Renal cortex interstitium (tissue), 11 donors: ENCODE results near the gene CROCC2. TPM values are rescaled to one million over a fixed set of nuclear protein-coding genes. Genes with fewer than 3 reads are reported as not detected.

ENCODE experiments used
- DNase-seq, 11 donors: peaks; one replicate each; pipeline ENCODE4 v3.0.0-alpha.2; 2013; ENCODE audit warnings: low read depth in 9 of 11, low spot score in 4 of 11; ENCODE audit errors: extremely low read depth in 1 of 11
- polyA plus RNA-seq, 3 donors: library from polyadenylated mRNA; unstranded; fragments of 120-200 nt; gene quantifications; one replicate each; pipeline ENCODE4 v1.2.1, GENCODE V29; 2013; ENCODE audit not compliant: insufficient read length in 3 of 3

CROCC2 gene
- polyA plus RNA-seq, 3 donors = 0.05 to 0.07 (median 0.06) TPM

DNA sequence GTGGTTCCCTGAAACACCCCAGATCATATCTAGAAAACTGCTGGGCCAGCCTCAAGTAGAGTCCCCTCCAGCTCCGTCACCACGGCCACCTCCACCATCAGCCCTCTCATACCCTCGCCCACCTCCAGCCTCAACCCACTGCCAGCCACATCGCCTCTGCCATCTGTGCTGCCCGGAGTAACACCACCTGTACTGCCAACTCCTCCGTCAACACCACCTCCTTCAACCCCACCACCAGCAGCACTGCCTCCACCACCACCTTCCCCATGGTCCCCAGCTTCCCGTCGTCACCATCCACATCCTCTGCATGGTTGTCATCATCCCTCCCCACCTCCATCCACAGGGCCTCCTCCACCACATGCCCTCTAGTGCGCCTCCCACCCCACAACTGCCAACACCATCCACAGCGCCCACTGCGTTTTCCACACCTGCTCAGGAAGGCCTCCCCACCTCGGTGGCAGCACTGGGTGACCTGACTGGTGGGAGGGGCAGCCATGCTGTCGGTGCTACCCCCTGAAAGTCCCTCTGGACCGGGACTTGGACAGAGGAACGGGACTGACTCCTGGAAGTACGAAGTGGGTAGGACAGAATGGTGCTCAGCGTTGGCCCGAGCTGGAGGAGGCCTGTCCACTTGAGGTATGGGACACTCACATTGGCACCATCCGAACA lies 93.9 kb downstream of the CROCC2 start:
- no peak for DNase-seq

DNA sequence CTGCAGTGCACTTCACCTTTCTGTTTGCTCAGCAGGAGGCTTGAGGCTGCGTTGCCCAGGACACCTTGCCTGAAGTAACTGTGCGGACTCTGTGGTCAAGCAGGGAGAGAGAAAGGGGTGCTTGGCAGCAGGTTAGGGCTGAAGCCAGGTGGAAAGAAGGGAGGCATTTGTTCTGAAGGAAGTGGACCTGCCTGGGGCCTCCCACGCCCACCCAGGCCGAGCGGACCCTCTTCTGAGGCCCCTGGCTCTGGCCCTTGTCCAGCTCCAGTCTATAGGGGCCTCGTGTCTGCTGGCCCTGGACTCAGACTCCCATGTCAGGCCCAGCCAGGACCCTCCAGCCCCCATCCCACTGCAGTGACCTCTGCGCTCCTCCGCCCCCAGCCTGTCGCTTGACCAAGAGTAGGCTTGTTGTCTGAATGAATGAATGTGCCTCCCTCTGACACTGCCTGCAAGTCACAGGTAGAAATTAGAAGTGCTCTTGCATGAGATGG lies 94.7 kb downstream of the CROCC2 start:
- no peak for DNase-seq

- no peak for DNase-seq
Measured at GRCh38 chr2:241001413-241002274, 95.5 kb downstream of the CROCC2 start.

GRCh38 chr2:241002275-241003046 lies 96.3 kb downstream of the CROCC2 start:
- DNase-seq = no peak

DNA sequence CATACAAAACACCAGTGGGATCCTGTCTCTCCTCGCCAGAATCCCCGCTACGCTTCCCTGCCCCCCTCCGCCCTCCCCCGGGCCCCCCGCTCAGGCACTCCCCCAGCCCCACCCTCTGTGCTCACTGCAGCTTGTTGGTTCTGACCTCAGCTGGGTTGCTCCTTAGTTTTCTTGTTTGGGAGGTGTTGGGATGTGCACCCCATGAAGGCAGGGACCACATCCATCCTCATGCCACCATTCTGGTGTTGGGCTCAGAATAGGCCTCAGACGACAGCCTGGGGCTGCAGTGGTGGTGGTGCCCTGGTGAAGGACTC lies 96.9 kb downstream of the CROCC2 start:
- DNase-seq = no peak

- no peak for DNase-seq
Measured at GRCh38 chr2:241003369-241003768, 97.2 kb downstream of the CROCC2 start.

DNA sequence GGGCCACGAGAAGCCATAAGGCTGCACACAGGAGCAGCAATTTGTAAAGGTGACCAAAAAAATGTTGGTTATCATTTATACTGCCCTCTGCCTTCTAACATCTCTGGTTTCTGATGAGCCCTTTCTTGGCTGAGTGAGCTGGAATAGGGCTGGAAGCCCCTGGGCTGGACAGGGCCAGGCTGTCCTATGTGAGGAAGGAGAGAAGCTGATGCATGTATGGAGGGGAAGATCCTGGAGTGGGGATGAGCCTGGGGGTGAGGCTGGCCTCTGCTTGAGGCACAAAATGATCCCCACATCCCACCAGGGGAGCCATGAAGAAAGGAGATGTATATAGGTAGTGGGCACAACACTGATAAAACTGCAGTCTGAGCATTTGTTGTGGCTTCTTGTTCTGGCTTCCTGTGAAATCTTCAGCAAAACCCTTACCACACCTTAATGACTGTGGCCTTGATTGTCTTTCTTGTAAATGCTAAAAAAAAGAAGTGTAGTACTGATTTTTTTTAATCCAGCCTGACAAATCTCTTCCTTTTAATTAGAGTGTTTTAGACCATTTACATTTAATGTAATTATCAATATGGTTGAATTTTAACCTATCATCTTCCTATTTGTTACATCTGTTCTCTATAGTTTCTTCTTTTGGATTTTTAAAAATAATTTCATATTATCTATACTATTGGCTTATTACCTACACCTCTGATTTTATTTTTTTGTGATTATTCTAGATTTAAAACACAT lies 97.9 kb downstream of the CROCC2 start:
- no peak for DNase-seq

DNA sequence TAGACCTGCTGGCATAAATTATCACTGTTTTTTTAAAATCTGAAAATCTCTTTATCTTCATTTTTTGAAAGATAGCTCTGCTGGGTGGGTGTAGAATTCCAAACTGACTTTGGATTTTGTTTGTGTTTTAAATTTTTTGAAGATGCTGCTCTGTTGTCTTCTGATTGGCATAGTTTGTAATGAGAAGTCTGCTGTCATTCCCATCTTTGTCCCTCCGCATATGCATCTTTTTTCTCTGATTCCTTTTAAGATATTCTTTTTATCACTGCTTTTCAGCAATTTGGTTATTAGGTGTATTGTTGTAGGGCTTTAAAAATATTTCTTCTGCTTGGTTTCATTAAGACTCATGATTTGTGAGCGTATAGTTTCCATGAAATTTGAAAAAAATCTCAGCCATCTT lies 99.4 kb downstream of the CROCC2 start:
- no peak for DNase-seq

GRCh38 chr2:241006412-241006811 lies 100.3 kb downstream of the CROCC2 start:
- no peak for DNase-seq

- DNase-seq = no peak
Measured at GRCh38 chr2:241007111-241007510, 101.0 kb downstream of the CROCC2 start.

DNA sequence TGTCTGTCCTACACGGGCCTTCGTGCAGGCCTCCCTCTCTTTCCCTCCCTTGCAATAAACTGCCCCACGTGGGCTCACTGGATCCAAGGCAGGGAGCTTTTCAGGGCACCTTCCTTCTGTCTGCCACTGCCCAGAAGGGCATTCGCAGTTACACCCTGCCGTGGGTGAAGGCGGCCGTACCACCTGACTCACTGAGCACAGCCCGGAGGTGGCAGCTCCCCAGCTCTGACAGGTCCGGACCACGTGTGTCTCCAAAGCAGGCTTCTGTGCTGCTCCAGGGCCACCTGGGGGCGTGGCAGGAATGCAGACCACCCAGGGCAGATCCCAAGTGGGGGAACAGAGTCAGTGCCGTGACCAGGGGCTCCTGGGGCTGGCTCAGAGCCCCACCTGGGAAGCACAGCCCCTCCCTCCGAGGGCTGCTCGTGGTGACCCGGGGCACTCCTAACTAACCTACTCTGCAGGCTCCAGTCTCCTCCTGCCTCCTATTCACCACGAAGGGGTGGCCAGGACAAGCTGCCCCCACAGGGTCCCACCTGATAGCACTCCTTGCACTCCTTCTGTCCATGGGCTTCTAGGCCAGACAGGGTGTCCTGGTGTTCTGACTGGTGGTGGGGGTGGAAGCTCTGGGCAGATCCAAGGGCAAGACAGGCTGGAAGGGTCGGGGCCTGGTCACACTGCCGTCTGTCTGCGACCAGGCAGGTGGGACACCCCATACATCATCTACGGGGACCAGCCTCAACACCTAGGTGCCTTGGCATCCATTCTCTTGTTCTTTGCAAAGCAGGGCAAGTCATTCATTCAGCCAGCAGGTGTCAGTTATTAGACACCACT lies 102.0 kb downstream of the CROCC2 start:
- no peak for DNase-seq

DNA sequence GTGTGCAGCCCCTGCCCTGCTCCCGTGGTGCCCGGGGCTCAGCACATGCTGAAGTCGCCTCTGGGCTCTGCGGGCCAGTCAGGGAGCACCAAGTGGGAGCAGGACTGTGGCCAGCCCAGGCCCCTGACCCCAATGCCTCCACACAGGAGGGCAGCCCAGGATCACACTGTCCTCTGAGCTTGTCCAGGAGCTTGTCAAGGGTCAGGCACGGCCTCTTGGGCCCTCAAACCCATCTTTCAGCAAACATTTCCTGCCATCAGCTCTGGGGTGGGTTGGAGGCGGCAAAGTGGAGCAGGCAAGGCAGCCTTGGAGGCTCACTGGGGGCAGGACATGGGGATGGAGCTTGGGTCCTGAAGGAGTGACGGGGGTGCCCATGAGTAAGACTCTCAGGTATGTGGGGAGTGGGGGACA lies 102.6 kb downstream of the CROCC2 start:
- DNase-seq = no peak

DNA sequence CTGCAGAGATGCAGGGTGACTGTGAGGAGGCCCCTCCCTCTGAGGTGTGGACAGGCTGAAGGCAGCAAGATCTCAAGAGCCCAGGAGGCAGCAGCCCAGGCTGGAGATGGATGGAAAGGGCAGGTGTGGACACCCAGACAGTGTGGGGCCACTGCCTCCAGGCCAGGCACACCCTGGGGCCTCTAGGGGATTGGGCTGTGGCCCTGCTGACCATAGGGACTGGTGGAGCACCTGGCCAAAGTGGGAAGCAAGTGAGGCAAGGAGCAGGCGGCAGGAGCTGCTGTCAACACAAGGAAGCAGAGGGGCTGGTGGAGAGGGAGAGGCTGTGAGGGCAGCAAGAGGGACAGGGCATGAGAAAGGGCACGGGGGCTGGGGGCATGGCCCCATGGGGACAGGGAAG lies 103.1 kb downstream of the CROCC2 start:
- no peak for DNase-seq

DNA sequence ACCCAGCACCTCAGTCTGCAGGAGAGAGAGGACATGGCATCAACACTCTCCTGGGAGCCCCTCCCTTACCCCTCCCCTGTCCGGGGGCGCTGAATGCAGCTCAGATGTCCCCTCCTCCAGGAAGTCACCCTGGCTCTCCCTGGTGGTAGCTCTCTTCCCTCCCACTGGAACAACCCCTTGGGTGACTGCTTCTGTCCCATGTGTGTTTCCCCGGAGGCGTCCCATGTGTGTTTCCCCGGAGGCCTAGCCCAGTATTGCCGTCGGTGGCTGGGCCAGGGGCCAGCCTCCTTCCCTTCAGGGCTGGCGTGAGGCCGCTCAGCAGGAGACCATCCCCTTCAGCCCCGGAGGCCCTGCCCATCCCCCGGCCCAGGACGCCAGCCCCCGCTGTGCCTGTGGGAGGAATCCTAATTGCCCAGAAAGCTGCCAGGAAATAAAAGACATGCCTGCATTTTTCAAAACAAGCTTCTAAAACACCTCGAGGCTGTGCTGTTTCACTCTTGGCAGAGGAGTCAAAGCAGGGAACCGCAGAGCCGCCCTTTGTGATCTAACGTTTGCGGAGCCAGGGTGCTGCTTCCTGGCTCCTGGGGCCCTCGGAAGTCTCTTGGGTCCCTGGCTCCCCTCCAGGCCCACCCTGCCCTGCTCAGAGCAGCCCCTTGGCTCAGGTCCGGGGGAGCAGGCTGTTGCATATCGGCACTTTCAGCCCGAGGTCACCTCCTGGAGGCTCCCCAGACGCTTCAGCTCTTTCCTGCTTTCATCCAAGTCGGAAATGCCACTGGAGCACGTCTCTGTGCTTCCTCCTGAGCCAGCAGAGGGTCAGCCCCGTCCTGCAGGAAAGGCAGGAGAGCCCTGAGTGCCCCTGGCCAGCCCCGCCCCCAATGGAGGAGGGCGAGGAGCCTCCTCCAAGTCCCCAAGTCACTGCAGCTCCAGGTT lies 103.7 kb downstream of the CROCC2 start:
- DNase-seq = peak in 6 of 11 donors; percentile 43 to 59 (median 50)

DNA sequence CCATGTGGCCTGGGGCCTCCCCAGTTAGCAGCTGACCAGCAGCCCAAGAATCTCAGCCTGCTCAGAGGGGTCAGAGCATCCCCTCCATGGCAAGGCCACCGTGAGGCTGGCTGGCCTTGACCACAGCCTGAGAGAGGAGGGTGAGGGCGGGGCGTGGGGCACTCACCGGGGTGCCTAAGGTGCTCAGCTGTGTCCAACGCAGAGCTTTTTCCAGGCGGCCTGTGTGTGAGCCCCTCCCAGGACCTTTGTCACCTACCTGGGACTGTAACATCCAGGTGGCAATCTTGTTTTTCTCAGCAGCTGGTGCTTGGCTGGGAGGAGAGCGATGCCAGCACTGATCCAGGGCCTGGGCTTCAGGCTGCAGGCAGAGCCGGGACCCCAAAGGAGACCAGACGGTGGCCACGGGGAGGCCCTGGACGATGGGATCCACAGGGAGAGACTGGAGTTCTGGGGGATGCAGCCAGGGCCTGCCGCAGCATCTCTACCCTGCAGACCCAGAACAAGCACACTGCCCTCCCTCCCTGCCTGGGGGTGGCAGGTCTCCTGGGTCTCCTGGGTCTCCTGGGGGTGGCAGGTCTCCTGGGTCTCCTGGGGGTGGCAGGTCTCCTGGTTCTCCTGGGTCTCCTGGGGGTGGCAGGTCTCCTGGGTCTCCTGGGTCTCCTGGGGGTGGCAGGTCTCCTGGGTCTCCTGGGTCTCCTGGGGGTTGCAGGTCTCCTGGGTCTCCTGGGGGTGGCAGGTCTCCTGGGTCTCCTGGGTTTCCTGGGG lies 104.6 kb downstream of the CROCC2 start:
- DNase-seq = no peak

DNA sequence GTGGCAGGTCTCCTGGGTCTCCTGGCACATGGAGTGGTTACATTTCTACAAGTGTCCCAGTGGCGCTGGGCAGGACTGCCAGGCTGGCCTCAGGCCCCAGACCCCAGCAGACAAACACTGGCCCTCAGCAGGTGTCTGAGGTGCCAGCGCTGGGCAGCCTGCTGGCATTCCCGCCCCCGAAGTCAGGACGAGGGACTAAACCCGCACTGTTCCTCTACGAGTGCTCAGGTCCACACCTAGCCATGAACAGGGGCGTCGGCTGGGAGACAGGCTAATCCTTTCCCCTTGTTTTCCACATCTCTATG lies 105.1 kb downstream of the CROCC2 start:
- no peak for DNase-seq
